ENCODE data around the gene ATP8B1. TPM values are rescaled to one million over a fixed set of nuclear protein-coding genes. Genes with fewer than 3 reads are reported as not detected.
"Not testable (repeated sequence)": the region's sequence is repeated elsewhere in the genome, so short reads cannot be mapped to it uniquely, and the experiment has no call there.

ATP8B1 gene
- total RNA-seq: 1 to 10 TPM; 1.6 to 1.7 TPM
- 3.0 TPM for polyA plus RNA-seq (ENCODE audit: insufficient read depth, low read depth, low replicate concordance)
- long read RNA-seq, donor 1: 0 reads
- long read RNA-seq, donor 2: 0 reads

DNA sequence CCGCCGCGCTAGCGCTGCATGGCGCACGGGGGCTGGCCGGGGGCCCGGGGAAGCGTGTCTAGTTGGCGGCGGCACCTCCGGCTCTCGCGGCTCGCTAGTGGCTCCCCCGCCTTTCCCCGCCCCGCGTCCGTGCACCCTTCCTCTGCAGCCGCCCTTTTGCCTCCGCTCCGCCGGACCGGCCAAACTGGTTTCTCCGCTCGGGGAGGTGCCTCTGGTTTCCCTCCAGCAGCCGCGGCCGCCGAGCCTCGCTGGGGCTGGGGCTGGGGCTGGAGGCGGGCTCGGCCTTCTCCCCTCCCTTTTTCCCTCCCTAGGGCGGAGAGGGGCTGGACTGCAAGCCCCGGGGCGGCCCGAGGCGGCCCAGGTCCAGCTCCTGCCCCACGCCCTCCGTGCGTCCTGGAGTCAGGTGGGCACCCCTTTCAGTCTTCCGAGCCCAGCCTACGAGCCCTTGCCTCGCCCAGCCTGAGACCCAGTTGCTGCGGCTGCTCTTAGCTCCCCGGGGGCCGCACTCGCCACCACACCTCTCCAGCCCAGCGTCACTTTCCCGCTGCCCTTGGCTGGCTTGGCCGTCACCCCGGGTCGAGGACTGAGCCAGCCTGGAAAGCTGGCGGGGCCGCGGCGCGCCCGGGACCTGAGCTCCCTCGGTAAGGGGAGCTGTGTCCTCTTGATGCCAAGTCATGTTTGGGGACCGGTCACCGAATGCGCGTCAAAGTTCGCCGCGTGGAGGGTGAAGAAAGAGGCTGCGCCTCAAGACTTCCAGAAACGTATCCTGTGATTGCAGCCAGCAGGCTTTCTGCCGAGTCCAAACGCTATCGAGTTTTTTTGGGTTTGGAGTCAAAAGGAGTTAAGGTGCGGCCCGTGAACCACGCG, at the start of gene ATP8B1:
Gene ATP8B1 (minus strand): TSS at position 213 of the 867 bp plus-strand sequence. CDS start 71,508 bp downstream, outside the sequence.
- H3K9me3 ChIP-seq: no peaks in the 10 kb centered on the region
- peak within 1 kb of the TSS; percentile 53 to 59 for H3K4me3 ChIP-seq
- WGBS, 2 donors: 3 to 7% methylated on average over 19 to 72 of the region's 77 CpGs
- peak; percentile 29 for DNase-seq
- peak within 1 kb of the TSS in 1 of 2 donors; percentile 60 for H3K27ac ChIP-seq
- H3K4me1 ChIP-seq: peaks cover 13% of the 10 kb centered on the region
- TF ChIP-seq, protein P1, sequence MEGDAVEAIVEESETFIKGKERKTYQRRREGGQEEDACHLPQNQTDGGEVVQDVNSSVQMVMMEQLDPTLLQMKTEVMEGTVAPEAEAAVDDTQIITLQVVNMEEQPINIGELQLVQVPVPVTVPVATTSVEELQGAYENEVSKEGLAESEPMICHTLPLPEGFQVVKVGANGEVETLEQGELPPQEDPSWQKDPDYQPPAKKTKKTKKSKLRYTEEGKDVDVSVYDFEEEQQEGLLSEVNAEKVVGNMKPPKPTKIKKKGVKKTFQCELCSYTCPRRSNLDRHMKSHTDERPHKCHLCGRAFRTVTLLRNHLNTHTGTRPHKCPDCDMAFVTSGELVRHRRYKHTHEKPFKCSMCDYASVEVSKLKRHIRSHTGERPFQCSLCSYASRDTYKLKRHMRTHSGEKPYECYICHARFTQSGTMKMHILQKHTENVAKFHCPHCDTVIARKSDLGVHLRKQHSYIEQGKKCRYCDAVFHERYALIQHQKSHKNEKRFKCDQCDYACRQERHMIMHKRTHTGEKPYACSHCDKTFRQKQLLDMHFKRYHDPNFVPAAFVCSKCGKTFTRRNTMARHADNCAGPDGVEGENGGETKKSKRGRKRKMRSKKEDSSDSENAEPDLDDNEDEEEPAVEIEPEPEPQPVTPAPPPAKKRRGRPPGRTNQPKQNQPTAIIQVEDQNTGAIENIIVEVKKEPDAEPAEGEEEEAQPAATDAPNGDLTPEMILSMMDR (IDR thresholded peaks at IDR 0.05): no peak
- no peak for TF ChIP-seq POLR2A (IDR thresholded peaks at IDR 0.05)
- H3K27me3 ChIP-seq: no peaks in the 10 kb centered on the region
- intact Hi-C loops (cut with DNase I; ENCODE audit: low total_unique reads): no loop called here
- no peaks in the 10 kb centered on the region for H3K36me3 ChIP-seq (ENCODE audit: low read depth, missing control alignments)

DNA sequence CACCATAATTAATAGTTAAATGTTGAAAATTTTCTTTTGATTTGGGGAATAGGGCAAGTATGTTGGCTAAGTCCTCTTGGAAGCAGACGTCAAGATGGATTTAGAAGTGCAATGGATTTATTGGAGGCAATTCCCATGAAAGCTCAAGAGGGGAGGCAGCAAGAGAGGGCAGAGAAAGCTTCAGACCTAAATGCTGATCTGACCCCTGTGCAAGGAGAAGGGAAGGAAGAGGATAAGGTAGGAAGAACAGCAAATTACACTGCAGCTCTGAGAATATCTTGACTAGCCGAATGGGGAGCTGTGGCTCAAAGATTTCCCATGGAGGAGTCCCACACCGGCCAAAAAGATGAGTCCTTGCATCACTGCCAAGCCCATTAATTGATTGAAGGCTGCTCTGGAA, 46.9 kb upstream of the ATP8B1 start:
- 67 to 96% methylated on average over 3 of the region's 3 CpGs for whole genome bisulfite sequencing, 2 donors
- Histone ChIP-seq H3K4me3 (no peak overlapping the region), H3K36me3 (ENCODE audit: low read depth, missing control alignments) (no peaks in the 10 kb centered on the region), H3K27ac (no peak overlapping the region), H3K9me3 (no peaks in the 10 kb centered on the region), H3K4me1 (no peaks in the 10 kb centered on the region), H3K27me3 (no peaks in the 10 kb centered on the region)
- intact Hi-C loops (cut with DNase I; ENCODE audit: low total_unique reads): no loop called here
- TF ChIP-seq POLR2A (IDR thresholded peaks at IDR 0.05): no peak
- TF ChIP-seq, protein P1 (IDR thresholded peaks at IDR 0.05): no peak
- DNase-seq: no peak

DNA sequence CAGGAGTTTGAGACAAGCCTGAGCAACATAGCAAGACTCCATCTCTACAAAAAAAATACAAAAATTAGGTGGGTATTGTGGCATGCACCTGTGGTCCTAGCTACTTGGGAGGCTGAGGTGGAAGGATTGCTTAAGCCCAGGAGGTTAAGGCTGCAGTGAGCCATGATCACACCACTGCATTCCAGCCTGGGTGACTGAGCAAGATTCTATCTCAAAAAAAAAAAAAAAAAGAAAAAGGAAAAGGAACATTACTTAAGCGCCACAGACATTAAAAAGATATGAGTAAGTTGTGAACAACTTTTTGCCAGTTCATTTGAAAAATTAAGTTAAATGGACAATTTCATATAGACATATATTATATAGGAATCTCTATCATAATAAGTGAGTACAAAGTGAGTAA, 45.3 kb upstream of the ATP8B1 start:
- DNase-seq; H3K27ac ChIP-seq; intact Hi-C loops (cut with DNase I; ENCODE audit: low total_unique reads); H3K4me1 ChIP-seq; H3K9me3 ChIP-seq; H3K36me3 ChIP-seq (ENCODE audit: low read depth, missing control alignments); H3K27me3 ChIP-seq; H3K4me3 ChIP-seq: not testable (repeated sequence)
- WGBS, 2 donors: 76 to 93% methylated on average over 1 of the region's 1 CpG

DNA sequence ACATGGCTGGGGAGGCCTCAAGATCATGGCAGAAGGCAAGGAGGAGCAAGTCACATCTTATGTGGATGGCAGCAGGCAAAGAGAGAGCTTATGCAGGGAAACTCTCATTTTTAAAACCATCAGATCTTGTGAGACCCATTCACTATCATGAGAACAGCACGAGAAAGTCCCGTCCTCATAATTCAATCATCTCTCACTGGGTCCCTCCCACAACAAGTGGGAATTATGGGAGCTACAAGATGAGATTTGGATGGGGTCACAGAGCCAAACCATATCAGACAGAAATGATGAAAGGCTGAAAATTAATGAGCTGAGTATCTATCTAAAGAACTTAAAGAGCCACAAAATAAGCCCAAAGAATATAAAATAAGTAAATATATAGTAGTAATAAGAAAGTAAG, 44.3 kb upstream of the ATP8B1 start:
- H3K27ac ChIP-seq; intact Hi-C loops (cut with DNase I; ENCODE audit: low total_unique reads): not testable (repeated sequence)
- WGBS, 2 donors: 75 to 80% methylated on average over 2 of the region's 2 CpGs

DNA sequence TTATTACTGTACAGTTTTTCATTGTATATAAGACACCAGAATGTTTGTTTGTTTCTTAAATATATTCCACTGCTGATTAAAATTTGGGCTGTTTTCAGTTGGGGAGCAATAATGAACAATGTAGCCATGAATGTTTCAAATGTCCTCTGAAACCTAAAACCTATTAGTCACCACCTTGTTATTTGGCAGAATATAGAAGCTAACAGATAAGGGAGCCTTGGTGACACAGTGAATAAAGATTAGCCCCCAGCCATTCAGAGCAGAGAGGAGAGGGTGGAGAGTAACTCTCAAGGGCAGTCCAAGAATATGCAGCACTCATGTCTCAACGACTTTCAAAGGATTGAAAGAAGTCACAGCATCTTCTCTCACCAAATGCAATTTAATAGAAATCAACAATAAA, 43.1 kb upstream of the ATP8B1 start:
- peak; percentile 59 for DNase-seq
- 39 to 67% methylated on average over 1 of the region's 1 CpG for WGBS, 2 donors
- no peaks in the 10 kb centered on the region for H3K36me3 ChIP-seq (ENCODE audit: low read depth, missing control alignments)
- H3K4me1 ChIP-seq: no peaks in the 10 kb centered on the region
- H3K4me3 ChIP-seq: no peak overlapping the region
- no peaks in the 10 kb centered on the region for H3K27me3 ChIP-seq
- no peak for TF ChIP-seq POLR2A (IDR thresholded peaks at IDR 0.05)
- TF ChIP-seq, protein P1 (IDR thresholded peaks at IDR 0.05): no peak
- intact Hi-C loops (cut with DNase I; ENCODE audit: low total_unique reads): no loop called here
- H3K27ac ChIP-seq: no peak overlapping the region
- H3K9me3 ChIP-seq: no peaks in the 10 kb centered on the region

More for the DNA sequence above, 44.3 kb upstream of the ATP8B1 start:
- H3K36me3 ChIP-seq (ENCODE audit: low read depth, missing control alignments); H3K27me3 ChIP-seq; DNase-seq; H3K4me3 ChIP-seq; H3K4me1 ChIP-seq; H3K9me3 ChIP-seq: not testable (repeated sequence)

Measured in testis (tissue), 5 donors.